HG03342 (cell line): ENCODE results near the gene VSIG8.

Source experiments
- ATAC-seq: cut with Tn5 transposase; IDR thresholded peaks from one replicate; pipeline ENCODE4 v1.9.1; 2021; ENCODE audit warnings: mild to moderate bottlenecking, moderate library complexity; ENCODE audit not compliant: unreplicated experiment

The VSIG8 gene

DNA sequence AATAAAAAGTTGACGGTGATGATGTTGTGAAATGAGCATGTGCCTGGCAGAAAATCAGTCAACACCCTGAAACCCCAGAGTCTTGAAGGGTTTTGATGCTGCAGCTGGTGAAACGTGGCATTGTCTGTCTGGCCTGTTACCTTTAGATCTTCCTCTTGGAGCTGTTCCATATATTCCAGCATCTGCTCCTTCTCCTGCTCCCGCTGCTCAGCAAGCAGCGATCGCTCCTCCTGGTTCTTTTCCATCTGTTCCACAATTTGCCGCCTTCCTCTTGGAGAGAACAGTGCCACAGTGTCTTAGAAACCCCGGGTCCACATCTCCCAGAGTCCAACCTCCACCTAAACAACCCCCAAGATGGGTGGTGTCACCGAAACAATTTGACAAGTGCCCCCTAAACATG lies 21.8 kb upstream of the VSIG8 start:
- no peak for ATAC-seq

DNA sequence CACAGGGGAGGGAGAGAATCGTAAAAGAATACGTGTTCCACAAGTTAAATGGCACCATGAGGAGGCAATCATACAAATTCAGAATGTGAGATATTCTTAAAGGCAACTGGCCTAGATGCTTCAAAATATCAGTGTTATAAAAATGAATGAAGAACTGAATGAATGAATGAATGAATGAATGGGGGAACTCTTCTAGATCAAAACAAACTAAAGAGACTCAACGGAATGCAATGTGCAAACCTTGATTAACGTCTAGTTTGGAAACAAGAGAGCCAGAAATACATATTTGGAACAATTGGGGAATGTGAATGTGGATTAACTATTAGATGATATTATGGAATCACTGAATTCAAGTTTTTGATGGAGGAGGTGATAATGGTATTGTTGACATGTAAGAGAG lies 20.7 kb upstream of the VSIG8 start:
- ATAC-seq: no peak

DNA sequence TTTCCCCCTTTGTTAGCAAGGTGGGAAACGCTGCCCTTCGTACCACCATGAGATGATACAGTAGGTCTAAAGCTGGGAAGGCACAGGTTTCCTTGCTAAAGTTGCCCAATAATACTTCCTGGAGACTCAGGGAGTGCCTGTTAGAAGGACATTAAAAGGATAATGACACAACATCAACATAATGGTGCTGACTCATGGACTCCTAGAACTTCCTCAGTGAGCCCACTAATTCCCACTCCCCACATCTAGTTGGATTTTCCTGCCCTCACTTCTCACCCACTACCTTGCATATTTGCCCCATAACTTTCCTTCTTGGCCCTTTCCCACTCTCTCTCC lies 20.0 kb upstream of the VSIG8 start:
- no peak for ATAC-seq

DNA sequence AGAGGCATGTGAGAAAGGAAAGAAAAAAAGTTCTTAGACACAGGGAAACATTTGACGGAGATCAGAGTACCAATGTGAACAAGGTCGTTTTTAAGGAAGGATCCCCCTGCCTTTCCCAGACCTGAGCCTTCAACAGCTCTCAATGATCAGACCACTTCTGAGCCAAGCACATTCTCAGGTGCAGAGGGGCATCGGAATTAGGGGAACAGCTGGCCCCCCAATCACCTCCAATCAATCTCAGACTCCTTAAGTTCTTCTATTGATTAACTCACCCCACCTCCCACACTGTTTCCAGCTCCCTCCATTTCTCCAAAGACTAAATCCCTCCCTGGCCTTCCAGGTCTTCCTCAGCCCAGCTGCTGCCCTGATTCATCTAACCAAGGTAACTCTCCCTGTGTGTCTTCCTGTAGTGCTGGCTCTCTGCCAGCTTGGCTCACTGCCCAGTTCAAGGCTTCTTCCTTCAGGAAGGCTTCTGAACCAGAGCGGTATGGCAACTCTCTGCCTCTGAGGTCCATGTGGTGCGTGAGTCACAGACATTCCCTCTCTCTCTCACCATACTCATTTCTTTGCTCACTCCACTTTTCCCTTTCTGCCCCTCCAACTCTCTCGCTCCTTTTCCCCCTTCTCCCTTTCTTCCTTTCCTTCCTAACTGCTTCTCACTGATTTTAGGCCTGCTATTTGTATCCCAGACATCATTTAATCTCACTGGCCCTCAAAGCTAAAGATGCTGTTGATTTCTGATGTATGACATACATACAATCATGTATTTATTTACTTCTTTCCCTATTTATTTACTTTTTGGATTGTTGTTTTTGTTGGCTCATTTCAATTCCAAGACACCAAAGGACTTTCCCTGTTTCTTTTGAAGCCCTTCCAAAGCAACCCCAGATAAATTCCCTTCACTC lies 19.4 kb upstream of the VSIG8 start:
- ATAC-seq: no peak

DNA sequence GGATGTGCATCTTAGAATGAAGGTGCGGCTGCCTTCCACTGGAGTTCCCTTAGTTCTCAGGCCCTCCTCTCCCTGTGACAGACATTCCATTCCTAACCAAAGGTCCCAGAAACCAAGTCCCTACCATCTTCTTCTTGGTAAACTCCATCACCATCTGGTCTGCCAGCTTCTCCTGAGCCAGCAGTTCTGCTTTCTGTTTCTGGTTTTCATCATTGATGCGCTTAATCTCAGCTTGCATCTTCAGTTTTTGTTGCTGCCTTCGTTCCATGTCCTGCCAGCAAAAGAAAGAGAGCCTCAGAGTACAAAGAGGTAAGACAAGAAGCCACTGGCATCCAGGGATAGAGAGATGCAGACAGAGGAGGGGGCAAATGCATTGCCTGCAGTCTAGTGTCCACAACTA lies 18.0 kb upstream of the VSIG8 start:
- no peak for ATAC-seq

DNA sequence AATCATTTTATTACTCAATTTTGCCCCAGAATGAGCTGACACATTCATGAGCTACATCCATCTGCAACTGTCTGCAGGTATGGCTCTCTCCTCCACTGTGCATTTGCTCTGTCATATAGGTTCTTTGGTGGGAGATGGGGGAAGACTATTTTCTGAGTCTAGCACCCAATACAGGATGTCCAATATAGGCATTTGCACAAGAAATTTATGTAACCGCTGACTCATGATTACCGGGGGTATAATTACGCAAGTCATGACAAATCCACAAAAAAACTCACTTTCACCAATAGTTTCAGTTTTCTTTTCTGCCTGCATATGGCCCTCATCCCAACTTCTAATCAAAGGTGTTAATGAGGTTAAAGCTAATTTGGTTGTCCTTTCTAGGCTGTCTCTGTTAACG lies 17.5 kb upstream of the VSIG8 start:
- ATAC-seq: no peak

DNA sequence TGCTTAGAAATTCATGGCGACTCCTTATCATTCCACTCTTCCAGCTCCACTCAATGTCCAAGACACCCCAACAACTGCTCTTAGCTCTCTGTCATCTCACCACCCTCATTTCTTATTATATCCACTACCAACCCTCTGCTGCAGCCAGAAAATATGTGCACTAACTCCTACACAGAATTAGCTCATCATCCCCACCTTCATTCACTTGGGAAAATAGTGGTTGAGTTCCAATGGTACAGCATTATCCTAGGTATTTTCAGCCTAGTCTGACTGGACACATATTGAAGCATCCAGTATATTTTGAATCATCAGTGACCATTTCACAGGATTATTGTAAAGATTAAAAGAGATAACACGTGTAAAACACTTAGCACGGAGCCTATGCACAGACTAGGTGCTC lies 16.7 kb upstream of the VSIG8 start:
- ATAC-seq: no peak

DNA sequence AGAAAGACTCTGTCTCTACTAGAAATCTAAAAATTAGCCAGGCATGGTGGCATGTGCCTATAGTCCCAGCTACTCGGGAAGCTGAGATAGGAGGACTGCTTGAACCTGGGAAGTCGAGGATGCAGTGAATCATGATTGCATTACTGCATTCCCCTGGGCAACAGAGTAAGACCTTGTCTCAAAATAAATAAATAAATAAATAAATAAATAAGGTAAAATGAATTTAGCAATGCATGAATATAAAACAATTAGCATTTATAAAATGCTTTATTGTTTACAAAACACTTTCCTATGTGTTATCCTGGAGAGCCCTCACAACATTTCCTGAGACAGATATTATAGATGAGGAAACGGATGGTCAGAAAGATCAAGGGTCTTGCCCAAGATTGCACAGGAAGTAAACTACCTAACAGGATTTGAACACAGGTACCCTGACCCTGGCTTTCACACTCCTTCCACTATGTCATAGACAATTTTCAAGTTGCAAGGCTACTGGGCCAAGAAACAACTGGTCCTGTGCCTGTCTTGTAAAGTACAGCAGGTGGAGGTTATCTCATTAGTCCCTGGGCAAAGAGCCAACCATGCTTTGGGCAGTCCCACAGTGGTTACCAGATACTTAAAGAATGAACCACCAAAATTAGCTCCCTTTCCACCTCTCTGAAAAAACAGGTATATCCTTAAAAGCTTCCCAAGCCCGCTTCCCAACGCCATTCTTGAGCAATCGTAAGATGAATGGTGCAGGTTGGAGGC lies 15.4 kb upstream of the VSIG8 start:
- ATAC-seq: no peak

DNA sequence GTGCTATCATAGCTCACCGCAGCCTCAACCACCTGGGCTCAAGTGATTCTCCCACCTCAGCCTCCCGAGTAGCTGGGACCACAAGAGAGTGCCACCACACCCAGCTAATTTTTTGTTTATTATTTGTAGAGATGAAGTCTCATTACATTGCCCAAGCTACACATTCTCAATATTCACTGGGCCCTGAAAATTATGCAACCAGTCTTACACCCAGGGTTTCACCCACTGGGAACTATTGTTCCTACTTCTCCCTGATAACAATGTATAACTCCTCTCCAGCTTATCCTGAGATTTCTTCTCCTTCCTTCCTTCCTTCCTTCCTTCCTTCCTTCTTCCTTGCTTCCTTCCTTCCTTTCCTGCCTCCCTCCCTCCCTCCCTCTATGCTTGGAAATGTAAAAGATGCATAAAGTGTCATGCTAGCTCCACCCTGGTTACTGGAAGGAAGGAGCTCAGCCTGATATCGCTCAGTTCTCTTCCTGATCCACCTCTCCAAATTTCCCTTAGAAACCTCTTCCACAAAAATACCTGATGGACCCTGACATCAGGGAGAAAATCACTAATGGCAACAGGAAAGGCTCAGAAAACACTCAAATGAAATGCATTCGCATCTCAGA lies 11.2 kb upstream of the VSIG8 start:
- no peak for ATAC-seq

DNA sequence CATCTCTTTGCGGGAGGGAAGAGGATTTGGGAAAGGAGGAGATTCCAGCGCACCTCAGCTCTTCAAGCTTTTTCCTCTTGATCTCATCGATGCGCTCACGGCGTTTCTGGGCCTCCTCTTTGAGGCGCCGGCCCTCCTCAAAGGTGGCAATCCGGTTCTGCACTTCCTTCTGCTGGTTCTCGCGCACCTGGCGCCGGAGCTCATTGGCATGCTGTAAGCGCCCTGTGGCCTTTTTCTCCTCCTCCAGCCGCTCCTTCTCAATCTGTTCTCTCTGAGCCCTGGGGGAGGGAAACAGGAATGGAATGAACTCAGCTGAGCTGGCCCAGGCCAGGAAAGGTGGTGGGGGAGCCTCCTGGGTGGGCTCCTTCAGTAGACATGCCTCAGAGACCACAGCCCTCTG lies 10.4 kb upstream of the VSIG8 start:
- ATAC-seq: no peak

DNA sequence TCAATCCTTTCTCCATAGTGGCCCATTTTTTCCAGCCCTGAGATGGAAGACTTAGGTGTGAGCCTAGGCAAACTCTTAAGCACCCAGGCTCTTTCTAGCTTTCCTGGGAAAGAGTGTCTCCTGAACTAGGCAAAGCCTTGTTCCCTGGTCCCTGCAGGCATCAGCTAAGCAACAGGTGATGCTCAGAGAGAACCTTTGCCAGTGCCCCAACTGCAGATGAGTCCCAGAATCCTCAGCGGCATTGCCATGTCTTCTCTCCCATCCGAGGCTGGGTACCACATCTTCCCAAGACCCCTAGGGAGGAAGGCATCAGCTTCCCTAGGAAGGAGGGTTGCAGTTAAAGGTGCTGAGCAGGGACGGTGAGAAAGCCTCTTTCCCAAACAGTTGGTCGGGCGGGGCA lies 8.2 kb upstream of the VSIG8 start:
- ATAC-seq: no peak

DNA sequence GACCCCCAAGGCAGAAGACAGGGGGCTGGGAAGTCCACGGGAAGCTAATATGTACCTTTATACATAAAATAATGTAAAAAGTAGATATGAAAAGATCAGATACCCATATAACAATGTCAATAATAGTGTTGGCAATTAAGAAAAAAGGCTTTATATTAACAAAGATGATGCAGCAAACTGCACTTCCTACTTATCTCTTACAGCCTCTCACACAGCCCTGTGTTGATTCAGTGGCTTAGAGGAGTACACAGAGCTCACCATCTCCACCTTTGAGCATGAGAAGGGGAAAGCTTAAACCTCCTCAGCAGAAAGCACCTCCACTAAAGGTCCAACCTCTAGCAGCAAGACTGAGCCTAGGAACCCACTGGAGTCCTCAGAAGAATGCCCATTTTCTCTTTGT lies 7.2 kb upstream of the VSIG8 start:
- ATAC-seq: no peak

DNA sequence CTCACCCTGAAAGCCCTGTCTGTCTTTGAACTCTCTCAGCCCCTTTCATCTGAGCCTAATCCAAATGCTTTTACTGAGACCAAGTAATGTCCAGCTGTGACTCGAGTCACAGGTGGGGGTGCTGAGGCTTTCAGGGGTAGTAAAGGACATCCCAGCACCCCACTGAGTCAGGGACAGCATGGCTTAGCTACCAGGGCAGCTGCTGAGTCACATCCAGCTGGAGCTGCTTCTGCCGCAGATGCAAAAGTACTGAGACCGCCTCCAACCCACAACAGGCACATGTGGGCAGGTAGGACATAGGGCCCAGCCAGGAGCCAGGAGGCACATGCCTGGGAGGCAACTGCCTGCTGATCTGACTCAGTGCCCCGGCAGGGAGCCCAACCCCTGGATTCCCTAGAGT lies 6.7 kb upstream of the VSIG8 start:
- no peak for ATAC-seq

DNA sequence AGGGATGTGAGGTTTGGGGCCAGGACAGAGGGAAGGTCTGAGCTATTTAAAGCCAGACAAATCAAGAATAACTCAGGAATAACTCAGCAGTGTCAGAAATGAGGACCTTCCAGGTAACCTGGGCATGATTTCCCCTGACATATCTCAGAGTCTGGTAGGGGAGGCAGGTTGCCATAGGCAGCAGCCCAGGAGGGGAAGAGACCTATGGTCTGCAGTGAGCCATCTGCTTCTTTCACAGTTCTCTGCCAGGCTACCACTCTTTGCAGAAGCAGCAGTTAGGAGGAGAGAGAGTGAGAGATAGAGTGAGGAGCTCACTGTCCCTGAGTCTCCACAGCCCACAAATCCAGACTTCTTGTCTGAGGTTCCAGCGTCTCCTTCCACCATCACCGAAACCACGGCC lies 6.3 kb upstream of the VSIG8 start:
- ATAC-seq: no peak

DNA sequence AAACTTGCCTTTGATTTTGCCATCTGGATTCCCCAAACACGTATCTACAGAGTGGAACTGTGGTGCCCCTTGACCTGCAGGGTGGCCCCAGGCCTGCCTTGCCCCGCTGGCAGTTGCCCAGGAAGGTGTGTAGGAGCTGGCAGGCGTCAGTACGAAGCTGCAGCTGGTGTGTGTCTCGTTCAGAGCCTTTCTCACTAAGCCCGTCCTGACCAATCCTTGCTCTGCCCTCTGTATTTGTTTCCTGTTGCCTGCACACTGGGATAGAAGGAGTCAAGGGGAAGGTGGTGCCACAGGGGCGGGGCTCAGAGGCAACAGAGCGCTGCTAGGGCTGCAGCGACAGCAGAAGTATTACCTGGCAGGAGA lies 5.2 kb upstream of the VSIG8 start:
- ATAC-seq: no peak

DNA sequence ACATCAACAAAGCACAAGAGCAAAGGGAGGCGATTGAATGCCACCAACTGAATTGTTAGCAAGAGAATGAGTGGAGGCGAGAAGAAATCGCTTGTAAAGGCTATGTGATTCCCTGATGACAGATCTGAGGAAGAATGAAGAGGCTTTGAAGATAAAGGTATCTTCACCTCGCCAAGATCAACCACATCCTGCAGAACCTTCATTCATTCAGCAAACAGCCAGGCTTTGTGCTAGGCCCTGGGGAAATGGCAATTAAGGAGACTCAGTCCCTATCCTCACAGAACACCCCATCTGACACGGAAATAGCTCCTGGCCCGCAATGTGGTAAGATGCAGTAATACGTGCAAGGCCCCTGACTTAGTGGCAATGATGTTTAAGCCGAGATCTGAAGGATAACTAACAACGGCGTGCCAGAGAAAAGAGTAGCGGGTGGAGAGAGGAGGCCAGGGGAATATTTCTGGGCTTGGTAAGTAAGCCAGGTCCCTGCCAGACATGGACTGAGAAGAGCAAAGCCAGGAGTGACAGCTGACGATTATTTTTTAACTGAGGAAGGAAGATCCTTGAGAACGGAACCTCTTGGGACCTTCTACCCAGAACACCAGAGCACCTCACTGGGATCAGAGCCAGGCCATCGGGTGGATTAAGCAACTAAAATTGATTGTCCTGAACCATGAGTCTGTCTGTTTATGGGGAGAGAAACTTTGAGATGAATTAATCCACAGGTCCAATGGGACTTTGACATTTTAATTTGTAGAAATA lies 4.6 kb upstream of the VSIG8 start:
- ATAC-seq: no peak

DNA sequence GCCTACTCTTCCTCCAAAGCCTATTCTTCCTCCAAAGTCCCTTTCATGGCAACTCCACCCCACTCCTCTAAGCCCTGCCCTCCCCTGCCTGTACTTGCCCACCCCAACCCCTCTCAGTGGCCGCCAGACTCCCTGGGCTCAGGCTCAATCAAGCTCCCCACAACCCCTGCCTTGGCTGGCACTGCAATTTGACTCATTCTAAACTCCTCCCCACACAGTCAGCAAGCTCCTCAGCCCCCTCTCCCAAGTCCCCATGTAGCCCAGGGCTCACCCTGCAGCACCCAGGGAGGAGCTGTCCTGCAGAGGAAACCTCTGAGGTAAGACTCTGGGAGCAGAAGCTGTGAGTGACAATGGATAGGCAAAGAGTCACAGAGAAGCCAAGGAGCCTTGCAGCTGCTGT lies 3.6 kb upstream of the VSIG8 start:
- ATAC-seq: no peak

DNA sequence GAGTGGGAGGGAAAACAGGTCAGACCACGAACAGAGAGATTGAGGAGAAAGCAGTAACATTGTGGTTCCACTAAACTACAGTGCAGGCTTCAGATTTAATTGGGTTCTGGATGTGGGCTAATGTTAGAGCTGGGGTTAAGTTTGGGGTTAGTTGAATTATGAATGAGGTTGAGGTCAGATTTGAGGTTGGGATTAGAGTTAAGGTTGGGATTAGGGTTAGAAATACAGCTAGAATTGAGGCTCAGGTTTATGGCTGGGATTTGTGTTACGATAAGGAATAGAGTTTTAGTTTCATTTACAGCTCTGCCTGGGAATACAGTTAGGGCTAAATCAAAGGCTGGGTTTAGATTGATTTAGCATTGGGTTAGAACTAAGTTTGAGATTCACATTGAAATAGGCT lies 1.8 kb upstream of the VSIG8 start:
- ATAC-seq: no peak

DNA sequence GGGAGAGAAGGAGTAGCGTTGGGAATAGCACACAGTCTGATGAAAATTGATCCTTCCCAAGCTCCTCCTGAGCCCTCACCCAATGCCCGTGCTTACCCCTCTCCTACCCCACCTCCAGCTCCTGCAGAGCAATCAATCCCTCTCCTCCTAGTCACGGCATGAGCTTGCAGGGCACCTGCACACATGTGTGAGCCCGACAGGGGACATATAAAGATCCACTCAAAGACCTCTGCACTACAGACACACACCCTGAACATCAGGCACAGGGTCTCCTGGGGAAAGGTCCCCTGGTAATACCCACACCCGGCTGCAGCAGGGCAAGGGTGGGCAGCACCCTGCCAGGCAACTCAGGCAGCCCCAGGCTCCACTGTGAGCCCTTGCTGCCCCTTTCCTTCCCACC lies 426 bp downstream of the VSIG8 start:
- no peak for ATAC-seq

DNA sequence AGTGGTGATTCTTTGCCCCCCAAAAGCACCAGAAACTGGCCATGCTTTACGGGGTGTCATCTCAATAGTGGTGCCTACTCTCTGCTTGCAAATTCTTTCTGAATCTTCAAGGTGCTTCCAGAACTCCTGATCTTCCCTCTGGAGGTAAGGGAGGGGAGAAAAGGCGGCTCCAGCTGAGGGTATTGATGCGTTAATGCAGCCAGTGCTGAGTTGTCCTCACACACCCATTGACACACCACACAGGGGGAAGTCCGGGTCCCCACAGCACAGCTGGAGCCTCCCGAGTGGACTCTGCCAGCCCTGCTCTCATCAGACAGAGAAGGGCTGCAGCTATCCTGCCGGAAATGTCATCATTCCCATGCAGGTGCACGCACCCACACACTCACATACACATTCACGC lies 1.2 kb downstream of the VSIG8 start:
- no peak for ATAC-seq

DNA sequence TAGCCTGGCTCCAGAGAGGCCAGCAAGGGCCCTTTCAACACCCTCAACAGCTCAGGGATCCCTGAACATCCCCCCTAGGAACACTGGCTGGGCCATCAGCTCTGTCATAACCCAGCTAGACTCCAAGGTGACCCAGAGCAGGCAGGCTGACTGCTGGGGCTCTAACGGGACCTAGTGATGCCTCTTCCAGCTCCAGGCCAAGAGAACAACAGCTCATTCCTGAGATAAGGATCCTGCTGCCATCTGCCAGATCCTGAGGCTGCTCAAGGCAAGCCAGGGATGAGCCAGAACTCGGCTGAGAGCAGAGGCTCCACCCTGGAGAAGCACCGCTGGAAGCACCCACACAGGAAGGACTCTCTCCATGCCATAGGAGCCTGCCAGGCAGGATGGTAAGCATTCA lies 2.0 kb downstream of the VSIG8 start:
- ATAC-seq: no peak
